NT2/D1 (cell line): ENCODE data around the gene UTP11.

Source experiments
- SUZ12 ChIP-seq: IDR thresholded peaks from 2 replicates; pipeline ENCODE4 v1.6.1; 2011; ENCODE audit not compliant: insufficient read length, insufficient read depth; ENCODE audit errors: extremely low read depth
- YY1 ChIP-seq: IDR thresholded peaks from 2 replicates; pipeline ENCODE4 v1.6.1; 2011; ENCODE audit not compliant: insufficient read length, insufficient read depth
- ZNF274 ChIP-seq: IDR thresholded peaks from 2 replicates; pipeline ENCODE4 v1.6.1; 2011; ENCODE audit warnings: mild to moderate bottlenecking, low read depth, low read length

DNA sequence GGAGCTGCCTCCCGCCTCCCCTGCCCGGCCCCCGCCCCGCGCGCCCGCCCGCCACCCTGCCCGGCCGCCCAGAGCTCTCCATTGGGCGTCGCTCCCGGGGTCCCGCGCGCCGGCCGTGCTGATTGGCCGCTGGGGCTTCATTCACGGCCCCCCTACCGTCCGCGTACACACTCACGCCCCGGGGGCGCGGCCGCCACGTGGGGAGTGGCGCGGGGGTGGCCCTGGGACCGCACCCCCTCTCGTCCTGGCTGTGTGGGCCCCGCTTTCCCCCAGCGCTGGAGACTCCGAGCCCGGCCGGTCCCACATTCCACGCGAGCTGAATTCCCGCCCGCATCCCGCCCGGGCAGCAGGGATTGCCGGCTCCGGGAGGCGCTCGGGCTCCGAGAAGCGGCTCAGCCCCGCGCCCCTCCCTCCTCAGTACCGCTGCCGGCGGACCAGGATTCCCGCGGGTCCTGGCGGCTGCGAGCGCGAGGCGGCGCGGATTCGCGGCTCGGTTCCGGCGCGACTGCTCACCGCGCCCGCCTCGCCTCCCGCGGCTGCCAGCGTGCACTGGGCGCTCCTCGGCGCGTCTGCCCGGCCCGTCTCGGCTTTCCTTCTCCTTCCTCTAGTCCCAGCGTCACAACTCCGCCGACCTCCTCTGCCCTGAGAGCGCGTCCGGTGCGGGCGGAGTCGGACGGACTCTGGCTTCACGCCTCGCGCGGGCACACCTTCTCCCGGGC, 34.5 kb downstream of the UTP11 start:
- TF ChIP-seq ZNF274 (no peak), YY1 (no peak), SUZ12 (no peak)
